SK-N-MC (cell line): ENCODE data around the gene SAPCD2.

Experiments
- DNase-seq: peaks from one replicate; pipeline ENCODE4 v3.0.0-alpha.2; 2011; ENCODE audit warnings: low read depth, low spot score
- H3K27ac ChIP-seq: fragments of 200-600 bp; sonication (generic); 2 replicates; pipeline ENCODE4 v1.5.1; 2016; ENCODE audit warnings: mixed run types
- H3K36me3 ChIP-seq: fragments of 200-600 bp; sonication (generic); 2 replicates; pipeline ENCODE4 v1.6.1; 2017; ENCODE audit warnings: antibody characterized with exemption, low read length, mixed read lengths; ENCODE audit not compliant: insufficient read depth
- H3K4me3 ChIP-seq: fragments of 200-600 bp; sonication (generic); 2 replicates; pipeline ENCODE4 v1.5.1; 2016
- H3K9ac ChIP-seq: fragments of 200-600 bp; sonication (generic); 2 replicates; pipeline ENCODE4 v1.8.0; 2017; ENCODE audit warnings: mixed run types, mixed read lengths; ENCODE audit not compliant: insufficient read length
- H3K9me3 ChIP-seq: fragments of 200-600 bp; sonication (generic); 2 replicates; pipeline ENCODE4 v1.6.1; 2017; ENCODE audit warnings: low read depth, mild to moderate bottlenecking, antibody characterized with exemption, low read length, moderate library complexity, mixed read lengths
- EZH2 ChIP-seq: fragments of 200-600 bp; sonication (generic); IDR thresholded peaks from one replicate; pipeline ENCODE4 v1.6.1; 2017; ENCODE audit warnings: antibody characterized with exemption
- FOXP2 ChIP-seq: optimal IDR thresholded peaks from 2 replicates; pipeline ENCODE3; 2011; ENCODE audit warnings: mild to moderate bottlenecking, moderate library complexity; ENCODE audit not compliant: insufficient read depth; ENCODE audit errors: extremely low read length, control extremely low read depth
- POLR2AphosphoS5 ChIP-seq: IDR thresholded peaks from 2 replicates; pipeline ENCODE4 v1.6.1; 2012; ENCODE audit warnings: mild to moderate bottlenecking, low read depth, low read length, borderline replicate concordance

Gene SAPCD2

GRCh38 chr9:137026828-137027227, 43.5 kb downstream of the SAPCD2 start:
- no peak for DNase-seq
- H3K27ac ChIP-seq: no peak overlapping the region
- no peaks in the 10 kb centered on the region for H3K9me3 ChIP-seq
- H3K9ac ChIP-seq: no peak overlapping the region
- H3K4me3 ChIP-seq: peak overlapping the region; percentile 75
- TF ChIP-seq FOXP2 (no peak), EZH2 (no peak), POLR2AphosphoS5 (no peak)
- no peaks in the 10 kb centered on the region for H3K36me3 ChIP-seq

GRCh38 chr9:137026384-137026783, 44.0 kb downstream of the SAPCD2 start:
- Histone ChIP-seq H3K9me3 (no peaks in the 10 kb centered on the region), H3K27ac (no peak overlapping the region), H3K36me3 (no peaks in the 10 kb centered on the region), H3K4me3 (no peak overlapping the region), H3K9ac (no peak overlapping the region)
- no peak for TF ChIP-seq FOXP2
- no peak for TF ChIP-seq POLR2AphosphoS5
- no peak for TF ChIP-seq EZH2
- no peak for DNase-seq

- Histone ChIP-seq H3K27ac (no peak overlapping the region), H3K9ac (no peak overlapping the region), H3K4me3 (no peak overlapping the region), H3K36me3 (no peaks in the 10 kb centered on the region), H3K9me3 (no peaks in the 10 kb centered on the region)
- no peak for DNase-seq
- TF ChIP-seq EZH2 (no peak), POLR2AphosphoS5 (no peak)
These were observed 44.8 kb downstream of the SAPCD2 start for GRCh38 chr9:137025517-137025966.

- Histone ChIP-seq H3K9me3 (no peaks in the 10 kb centered on the region), H3K36me3 (no peaks in the 10 kb centered on the region), H3K27ac (no peak overlapping the region), H3K9ac (no peak overlapping the region), H3K4me3 (no peak overlapping the region)
- no peak for DNase-seq
- TF ChIP-seq FOXP2 (no peak), EZH2 (no peak), POLR2AphosphoS5 (no peak)
These were observed 46.8 kb downstream of the SAPCD2 start for GRCh38 chr9:137023583-137023991.

- H3K4me3 ChIP-seq: no peak overlapping the region
- DNase-seq: no peak
- no peak overlapping the region for H3K27ac ChIP-seq
- no peak overlapping the region for H3K9ac ChIP-seq
- no peaks in the 10 kb centered on the region for H3K9me3 ChIP-seq
- no peak for TF ChIP-seq EZH2
- TF ChIP-seq FOXP2: no peak
- no peak for TF ChIP-seq POLR2AphosphoS5
- H3K36me3 ChIP-seq: no peaks in the 10 kb centered on the region
These were observed 47.2 kb downstream of the SAPCD2 start for GRCh38 chr9:137023157-137023556.

- no peaks in the 10 kb centered on the region for H3K36me3 ChIP-seq
- no peak overlapping the region for H3K9ac ChIP-seq
- TF ChIP-seq POLR2AphosphoS5 (no peak), FOXP2 (no peak), EZH2 (no peak)
- no peak for DNase-seq
- H3K27ac ChIP-seq: no peak overlapping the region
- no peak overlapping the region for H3K4me3 ChIP-seq
- H3K9me3 ChIP-seq: no peaks in the 10 kb centered on the region
These were observed 47.7 kb downstream of the SAPCD2 start for GRCh38 chr9:137022662-137023008.

- TF ChIP-seq EZH2 (no peak), POLR2AphosphoS5 (no peak), FOXP2 (no peak)
- no peak for DNase-seq
- Histone ChIP-seq H3K4me3 (no peak overlapping the region), H3K9ac (no peak overlapping the region), H3K9me3 (no peaks in the 10 kb centered on the region), H3K27ac (no peak overlapping the region), H3K36me3 (no peaks in the 10 kb centered on the region)
These were observed 48.2 kb downstream of the SAPCD2 start for GRCh38 chr9:137021979-137022661.

GRCh38 chr9:137021568-137021978, 48.8 kb downstream of the SAPCD2 start:
- H3K9ac ChIP-seq: no peak overlapping the region
- H3K27ac ChIP-seq: no peak overlapping the region
- H3K36me3 ChIP-seq: no peaks in the 10 kb centered on the region
- H3K4me3 ChIP-seq: no peak overlapping the region
- TF ChIP-seq EZH2: no peak
- no peak for TF ChIP-seq POLR2AphosphoS5
- TF ChIP-seq FOXP2: no peak
- no peaks in the 10 kb centered on the region for H3K9me3 ChIP-seq
- DNase-seq: no peak

- Histone ChIP-seq H3K36me3 (no peaks in the 10 kb centered on the region), H3K4me3 (no peak overlapping the region), H3K9ac (no peak overlapping the region), H3K9me3 (no peaks in the 10 kb centered on the region), H3K27ac (no peak overlapping the region)
- DNase-seq: no peak
- TF ChIP-seq FOXP2: no peak
- no peak for TF ChIP-seq EZH2
- TF ChIP-seq POLR2AphosphoS5: no peak
These were observed 49.4 kb downstream of the SAPCD2 start for GRCh38 chr9:137020771-137021567.
